Right ventricle myocardium superior (tissue), 1 donor: ENCODE data around the gene OR5T2. TPM values are rescaled to one million over a fixed set of nuclear protein-coding genes. Genes with fewer than 3 reads are reported as not detected.
"Not testable (repeated sequence)": the region's sequence is repeated elsewhere in the genome, so short reads cannot be mapped to it uniquely, and the experiment has no call there.

Source experiments
- ATAC-seq: fragments of 200-7000 bp; cut with Tn5 transposase; one replicate; pipeline ENCODE4 v1.9.1; 2020; ENCODE audit warnings: mild to moderate bottlenecking; ENCODE audit not compliant: poor library complexity
- DNase-seq: peaks from one replicate; pipeline ENCODE4 v3.0.0-alpha.2; 2020
- intact Hi-C: fragments of 100-400 bp; cut with DNase I; formaldehyde crosslinking; loops from one replicate; pipeline ENCODE4 v1.11.2; 2022
- long read RNA-seq: library from polyadenylated mRNA; unstranded; transcript quantifications from one replicate; pipeline ENCODE4 v2.0.0, GENCODE V29; 2021
- total RNA-seq: library from RNA; stranded (reverse); fragmentation: NEBNext Ultra II Directional; extraction: Animal tissue kit (Norgen Biotek cat#: 25700); gene quantifications from one replicate; pipeline ENCODE4 v1.2.1, GENCODE V29; 2021
- donor health status: DM: no; HTN: yes; CAD: no; lungs with severe emphysema.

Gene OR5T2
- total RNA-seq = not detected
- long read RNA-seq = 0 reads

DNA sequence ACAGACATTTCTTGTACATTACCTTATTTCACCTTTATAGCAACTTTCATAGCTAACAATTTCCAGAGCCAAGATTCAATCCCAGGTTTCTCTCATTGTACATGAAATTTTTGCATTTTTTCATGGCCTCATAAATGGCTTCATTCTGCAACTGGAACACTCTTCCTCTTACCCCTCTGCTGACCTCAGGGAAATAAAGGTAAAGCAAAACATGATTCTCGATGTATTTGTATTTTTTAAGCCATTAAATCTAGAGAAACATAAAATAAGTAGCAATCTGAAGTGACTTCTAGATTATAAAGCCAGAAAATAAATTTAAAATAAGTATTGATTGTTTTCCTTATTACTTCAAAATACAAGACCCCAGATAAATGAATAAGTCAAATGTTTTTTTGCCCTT is at the start of gene OR5T2:
TSS of gene OR5T2 (minus strand) at position 101 of the 400 bp plus-strand sequence. CDS start 1,193 bp downstream, outside the sequence.
- intact Hi-C loops = no loop called here

DNA sequence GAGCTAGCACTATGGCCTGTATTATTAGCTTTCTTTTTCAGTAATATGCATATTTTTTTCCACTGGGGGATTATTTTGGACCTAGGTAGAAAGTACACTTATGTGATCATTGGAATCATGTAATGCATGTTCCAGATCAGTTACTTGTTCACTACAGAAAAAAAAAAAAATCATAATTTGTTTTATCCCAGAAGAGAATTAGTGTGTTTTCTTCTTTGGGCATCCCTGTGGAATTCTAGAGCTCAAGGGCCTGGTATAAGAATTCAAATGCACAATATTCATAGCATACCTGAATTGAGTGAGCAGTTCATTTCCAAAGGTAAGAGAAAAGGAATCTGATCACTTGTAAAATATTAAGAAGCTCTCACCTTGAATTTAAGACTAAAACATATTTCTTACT is 39.8 kb upstream of the OR5T2 start, which contains the start of gene OR5T1:
TSS of gene OR5T1 (plus strand) at position 301 of the 400 bp plus-strand sequence. CDS start 1,485 bp downstream, outside the sequence.
- DNase-seq (no peak), ATAC-seq (no peak)
- intact Hi-C loops = no loop called here

More for the DNA sequence above, at the start of gene OR5T2:
- DNase-seq (no peak), ATAC-seq (no peak)

DNA sequence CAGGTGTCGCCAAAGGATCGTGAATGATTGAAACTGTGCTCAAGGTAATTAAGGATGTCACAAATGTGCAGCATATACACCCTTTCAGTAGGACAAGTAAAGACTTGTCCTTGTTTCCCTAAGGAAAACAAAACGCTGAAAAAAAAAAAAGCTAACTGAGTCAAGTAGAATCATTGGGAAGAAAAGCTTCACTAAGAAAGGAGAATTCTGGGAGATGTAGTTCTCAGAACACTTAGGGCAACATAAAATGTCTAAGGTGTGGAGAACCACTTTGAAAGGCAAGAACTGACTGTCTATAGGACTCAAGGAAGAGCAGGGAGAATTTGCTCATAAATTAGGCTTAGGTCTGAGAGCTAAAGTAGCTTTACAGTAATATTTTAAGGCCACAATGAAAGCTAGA is 37.0 kb upstream of the OR5T2 start:
- ATAC-seq (no peak), DNase-seq (no peak)
- intact Hi-C loops = no loop called here

DNA sequence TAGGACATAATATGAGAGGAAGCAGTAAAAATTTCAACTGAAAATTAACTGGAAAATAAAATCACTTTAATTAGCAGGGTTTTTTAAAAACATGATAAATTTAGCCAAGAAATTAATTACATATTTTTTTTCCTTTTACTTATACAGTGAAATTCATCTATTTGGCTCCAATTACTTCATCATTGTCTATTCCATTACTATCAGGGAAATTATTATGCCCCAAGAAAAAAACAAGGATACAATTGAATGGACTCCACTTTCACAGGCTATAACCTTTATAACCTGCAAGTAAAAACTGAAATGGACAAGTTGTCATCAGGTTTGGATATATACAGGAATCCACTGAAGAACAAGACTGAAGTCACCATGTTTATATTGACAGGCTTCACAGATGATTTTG is 17.9 kb upstream of the OR5T2 start, which contains the start of gene OR5T3:
TSS of gene OR5T3 (plus strand) at position 301 of the 400 bp plus-strand sequence. CDS start at position 301, 0 bp downstream.
- no peak for DNase-seq
- no peak for ATAC-seq
- intact Hi-C loops = no loop called here

DNA sequence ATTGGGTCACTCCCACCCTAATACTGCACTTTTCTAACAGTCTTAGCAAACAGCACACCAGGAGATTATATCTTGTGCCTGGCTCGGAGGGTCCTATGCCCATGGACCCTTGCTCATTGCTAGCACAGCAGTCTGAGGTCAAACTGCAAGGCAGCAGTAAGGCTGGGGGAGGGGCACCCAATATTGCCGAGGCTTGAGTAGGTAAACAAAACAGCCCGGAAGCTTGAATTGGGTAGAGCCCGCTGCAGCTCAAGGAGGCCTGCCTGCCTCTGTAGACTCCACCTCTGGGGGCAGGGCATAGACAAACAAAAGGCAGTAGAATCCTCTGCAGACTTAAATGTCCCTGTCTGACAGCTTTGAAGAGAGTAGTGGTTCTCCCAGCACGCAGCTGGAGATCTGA is 14.3 kb downstream of the OR5T2 start:
- DNase-seq, intact Hi-C loops, ATAC-seq: not testable (repeated sequence)

DNA sequence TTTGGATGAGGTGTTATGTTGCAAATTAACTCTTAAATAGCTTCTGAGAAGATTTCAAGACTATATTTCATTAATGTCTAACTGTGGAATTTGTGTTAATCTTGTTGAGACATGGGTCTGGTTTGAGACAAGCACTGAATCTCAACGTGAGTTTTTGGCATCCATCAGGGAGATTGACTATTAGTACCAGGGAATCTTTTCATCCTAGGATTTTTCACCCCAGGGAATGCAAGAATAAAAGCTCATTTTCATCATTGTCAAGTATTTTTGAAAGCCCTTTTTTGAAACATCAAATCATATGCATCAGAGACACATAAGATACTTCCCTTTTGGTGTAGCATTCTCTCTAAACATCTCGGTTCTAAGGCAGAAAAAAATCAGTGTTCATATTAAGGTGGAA is 19.5 kb downstream of the OR5T2 start:
- DNase-seq = no peak
- no peak for ATAC-seq
- intact Hi-C loops = no loop called here

DNA sequence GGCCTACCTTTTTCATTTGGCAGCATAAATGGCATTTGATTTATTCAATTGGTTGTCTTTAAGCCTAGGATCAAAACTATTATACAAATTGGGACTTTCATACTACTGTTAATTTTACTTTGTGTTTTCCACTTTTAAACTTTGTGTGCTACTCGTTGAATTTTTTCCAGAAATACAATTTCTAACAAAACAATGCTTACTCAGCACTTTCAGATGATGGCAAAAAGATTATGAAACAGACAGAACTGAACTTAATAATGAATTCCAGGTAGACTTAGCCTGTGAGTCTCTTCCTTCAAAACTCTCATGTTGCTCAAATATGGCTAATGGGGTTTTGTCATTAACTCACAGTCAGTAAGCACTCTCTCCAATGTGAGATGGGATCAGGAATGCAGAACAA is 26.3 kb downstream of the OR5T2 start:
- ATAC-seq (no peak), DNase-seq (no peak)
- intact Hi-C loops = no loop called here

DNA sequence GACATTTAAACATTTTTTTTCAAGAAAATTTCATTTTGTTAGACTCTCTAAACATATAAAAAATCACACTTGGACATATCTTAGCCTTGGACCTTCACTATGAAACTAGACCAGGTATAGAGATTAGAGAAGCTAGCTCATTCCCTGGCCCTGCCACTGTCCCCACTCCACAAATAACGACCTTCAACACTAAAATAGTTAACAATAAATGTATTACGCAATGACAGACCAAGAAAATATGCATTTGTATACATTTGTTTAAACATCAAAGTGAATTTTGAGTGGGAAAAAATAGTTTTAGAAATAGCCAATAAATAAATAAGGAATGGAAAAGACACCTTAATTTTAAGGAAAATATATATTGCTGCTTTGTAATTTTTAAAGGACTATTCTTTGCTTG is 36.7 kb downstream of the OR5T2 start:
- intact Hi-C loops = no loop called here
- no peak for ATAC-seq
- DNase-seq = no peak

DNA sequence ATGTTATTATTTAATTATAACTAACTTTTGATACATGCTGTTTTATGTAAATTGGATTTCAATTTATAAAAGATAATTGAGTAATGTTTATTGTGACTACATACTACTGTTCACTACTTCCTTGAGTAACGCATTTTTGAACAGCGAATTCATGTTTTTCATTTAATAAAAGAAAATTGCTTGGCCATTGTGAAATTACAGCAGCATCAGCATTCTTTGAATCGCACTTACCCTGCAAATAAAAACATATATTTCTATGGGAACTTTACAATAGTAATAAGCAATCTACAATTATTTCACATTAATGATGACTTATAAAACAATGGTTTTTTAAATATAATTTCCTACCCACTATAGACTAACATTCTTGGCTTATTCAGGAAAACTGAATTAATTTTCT is 37.4 kb downstream of the OR5T2 start:
- intact Hi-C loops = no loop called here
- DNase-seq (no peak), ATAC-seq (no peak)

DNA sequence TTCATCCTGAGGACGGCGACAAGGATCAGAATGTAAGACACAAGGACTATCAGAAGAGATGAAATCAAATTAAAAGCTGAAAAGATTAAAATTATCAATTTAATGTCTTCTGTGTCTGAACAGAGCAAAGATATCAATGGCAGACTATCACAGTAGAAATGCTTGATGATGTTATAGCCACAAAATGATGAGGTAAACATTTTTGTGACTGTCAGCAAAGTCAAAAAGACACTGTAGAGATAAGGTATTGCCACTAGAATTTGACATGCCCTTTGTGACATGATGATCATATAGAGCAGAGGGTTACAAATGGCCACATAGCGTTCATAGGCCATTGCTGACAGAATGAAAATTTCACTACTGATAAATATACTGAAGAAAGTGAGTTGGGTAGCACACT is 45.5 kb downstream of the OR5T2 start:
- ATAC-seq (no peak), DNase-seq (no peak)
- intact Hi-C loops = no loop called here

DNA sequence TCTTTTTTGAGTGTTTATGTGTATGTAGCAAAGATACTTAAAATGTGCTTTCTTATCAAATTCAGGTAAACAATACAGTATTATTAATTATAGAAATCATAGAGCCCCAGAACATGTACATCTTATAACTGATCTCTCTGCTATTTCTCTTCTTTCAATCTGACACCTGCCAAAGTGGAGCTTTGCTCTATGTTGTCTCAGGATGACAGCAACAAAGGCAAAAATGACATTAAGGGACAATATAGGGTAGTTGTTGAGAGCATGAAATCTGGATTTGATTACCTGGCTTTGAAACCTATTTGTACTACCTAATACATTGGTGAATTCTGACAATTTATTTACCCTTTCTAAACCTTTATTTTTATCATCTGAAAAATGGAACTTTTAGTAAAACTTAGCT is 50.6 kb downstream of the OR5T2 start:
- no peak for DNase-seq
- no peak for ATAC-seq
- intact Hi-C loops = no loop called here

Other genes starting within 250 kb of the OR5T2 start
- not detected for gene OR5F1, start 239.6 kb downstream of the OR5T2 start, total RNA-seq
- gene OR5AS1, start 206.6 kb downstream of the OR5T2 start, total RNA-seq = not detected
- not detected for gene OR8I2, start 140.9 kb downstream of the OR5T2 start, total RNA-seq
- not detected for gene OR8H2, start 130.6 kb downstream of the OR5T2 start, total RNA-seq
- not detected for gene OR8H3, start 111.9 kb downstream of the OR5T2 start, total RNA-seq
- not detected for gene OR8J3, start 94.1 kb downstream of the OR5T2 start, total RNA-seq
- not detected for gene OR8K5, start 73.9 kb downstream of the OR5T2 start, total RNA-seq
- not detected for gene OR5J2, start 57.6 kb downstream of the OR5T2 start, total RNA-seq
- gene OR5T3, start 18.0 kb upstream of the OR5T2 start, total RNA-seq = not detected
- gene OR5T1, start 39.9 kb upstream of the OR5T2 start, total RNA-seq = not detected
- gene OR8H1, start 58.0 kb upstream of the OR5T2 start, total RNA-seq = not detected
- not detected for gene OR8K3, start 80.9 kb upstream of the OR5T2 start, total RNA-seq
- not detected for gene OR8K1, start 111.8 kb upstream of the OR5T2 start, total RNA-seq
- gene OR8J1, start 120.0 kb upstream of the OR5T2 start, total RNA-seq = not detected
- gene OR8U1, start 141.4 kb upstream of the OR5T2 start, total RNA-seq = not detected
- gene OR5AL1, start 178.4 kb upstream of the OR5T2 start, total RNA-seq = not detected
- gene OR5M3, start 239.1 kb upstream of the OR5T2 start, total RNA-seq = not detected